GM12801 (cell line): ENCODE results near the gene ADAM30.

Source experiments
- TF ChIP-seq, protein P1 (sequence below): IDR thresholded peaks from one replicate; pipeline ENCODE4 v1.5.1; 2011; ENCODE audit warnings: control low read depth; ENCODE audit not compliant: insufficient read length; ENCODE audit errors: extremely low read depth

The ADAM30 gene

DNA sequence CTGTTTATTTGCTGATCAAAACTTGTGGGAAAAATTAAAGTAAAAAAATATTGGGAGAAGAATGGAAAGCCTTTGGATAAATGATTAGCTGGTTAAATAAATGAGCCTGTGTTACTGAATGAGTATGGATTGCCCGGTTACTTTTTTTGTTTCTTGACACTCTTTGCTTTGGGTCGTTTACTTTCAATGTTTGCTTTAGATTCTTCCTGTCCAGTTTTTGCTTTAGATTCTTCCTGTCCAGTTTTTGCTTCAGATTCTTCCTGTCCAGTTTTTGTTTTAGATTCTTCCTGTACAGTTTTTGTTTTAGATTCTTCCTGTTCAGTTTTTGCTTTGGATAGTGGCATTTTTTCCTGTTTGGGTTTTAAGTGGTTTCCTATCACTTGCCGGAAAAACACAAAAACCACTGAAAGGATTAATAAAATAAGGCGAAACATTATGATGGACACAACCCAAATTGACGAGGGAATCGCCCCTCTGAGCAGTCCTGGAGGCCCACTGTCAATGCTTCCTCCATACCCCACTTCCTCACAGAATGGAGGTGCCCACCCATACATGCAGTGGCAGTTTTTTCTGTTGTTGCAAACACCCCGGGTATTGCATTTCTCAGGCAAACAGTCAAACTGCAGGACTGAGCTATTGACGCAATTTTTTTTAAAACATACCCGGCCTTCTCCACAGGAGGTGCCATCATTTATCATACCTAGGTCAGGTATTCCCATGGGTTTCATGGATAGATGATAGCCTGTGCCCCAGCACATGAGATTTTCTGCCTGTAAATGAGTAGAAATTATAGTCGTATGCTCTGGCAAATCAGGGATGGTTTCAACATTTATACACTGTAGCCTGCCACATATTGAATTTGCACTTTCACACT lies 2.3 kb downstream of the ADAM30 start:
- TF ChIP-seq, protein P1, sequence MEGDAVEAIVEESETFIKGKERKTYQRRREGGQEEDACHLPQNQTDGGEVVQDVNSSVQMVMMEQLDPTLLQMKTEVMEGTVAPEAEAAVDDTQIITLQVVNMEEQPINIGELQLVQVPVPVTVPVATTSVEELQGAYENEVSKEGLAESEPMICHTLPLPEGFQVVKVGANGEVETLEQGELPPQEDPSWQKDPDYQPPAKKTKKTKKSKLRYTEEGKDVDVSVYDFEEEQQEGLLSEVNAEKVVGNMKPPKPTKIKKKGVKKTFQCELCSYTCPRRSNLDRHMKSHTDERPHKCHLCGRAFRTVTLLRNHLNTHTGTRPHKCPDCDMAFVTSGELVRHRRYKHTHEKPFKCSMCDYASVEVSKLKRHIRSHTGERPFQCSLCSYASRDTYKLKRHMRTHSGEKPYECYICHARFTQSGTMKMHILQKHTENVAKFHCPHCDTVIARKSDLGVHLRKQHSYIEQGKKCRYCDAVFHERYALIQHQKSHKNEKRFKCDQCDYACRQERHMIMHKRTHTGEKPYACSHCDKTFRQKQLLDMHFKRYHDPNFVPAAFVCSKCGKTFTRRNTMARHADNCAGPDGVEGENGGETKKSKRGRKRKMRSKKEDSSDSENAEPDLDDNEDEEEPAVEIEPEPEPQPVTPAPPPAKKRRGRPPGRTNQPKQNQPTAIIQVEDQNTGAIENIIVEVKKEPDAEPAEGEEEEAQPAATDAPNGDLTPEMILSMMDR = no peak

DNA sequence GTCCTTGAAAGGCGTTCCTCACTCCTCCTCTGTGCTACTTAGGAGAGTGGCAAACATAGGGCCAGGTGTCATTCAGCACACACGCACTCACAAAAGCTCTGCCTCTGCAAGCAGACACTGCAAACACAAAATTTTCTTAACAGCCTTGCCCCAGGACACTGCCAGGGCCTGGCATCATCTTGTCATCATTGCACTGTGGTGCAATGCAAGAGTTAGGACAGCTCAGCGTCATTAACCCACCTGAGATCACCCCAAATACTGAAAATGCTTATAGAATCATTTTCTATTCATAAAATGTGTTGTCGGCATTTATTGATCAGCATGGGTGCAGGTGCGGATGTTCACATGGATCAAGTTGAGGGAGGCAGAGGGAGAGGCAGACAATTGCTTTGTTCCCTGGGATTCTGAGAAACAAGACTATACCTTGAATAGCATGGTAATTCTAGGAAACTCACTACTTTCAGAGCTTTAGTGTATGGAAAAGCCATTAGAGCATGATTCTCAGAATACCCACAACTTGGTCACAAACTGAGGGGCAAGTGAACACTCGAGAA lies 3.0 kb downstream of the ADAM30 start:
- TF ChIP-seq, protein P1 = no peak

GRCh38 chr1:119891386-119891785 lies 4.9 kb downstream of the ADAM30 start:
- TF ChIP-seq, protein P1 = no peak

DNA sequence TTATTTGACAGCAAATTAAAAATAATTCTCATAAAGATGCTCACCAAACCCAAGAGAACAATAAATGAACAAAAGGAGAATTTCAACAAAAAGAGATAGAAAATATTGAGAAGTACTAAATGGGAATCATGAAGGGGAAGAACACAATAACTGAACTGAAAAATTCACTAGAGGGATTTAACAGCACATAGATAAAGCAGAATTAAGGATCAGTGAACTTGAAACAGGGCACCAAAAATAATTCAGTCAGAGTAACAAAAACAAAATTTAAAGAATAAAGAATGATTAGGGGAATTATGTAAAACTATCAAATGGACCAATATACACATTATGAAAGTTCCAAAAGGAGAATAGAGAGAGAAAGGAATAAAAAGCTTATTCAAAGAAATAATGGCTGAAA lies 7.8 kb downstream of the ADAM30 start:
- TF ChIP-seq, protein P1 = no peak

- TF ChIP-seq, protein P1 = no peak
Observed at GRCh38 chr1:119887427-119887826, 8.9 kb downstream of the ADAM30 start.

DNA sequence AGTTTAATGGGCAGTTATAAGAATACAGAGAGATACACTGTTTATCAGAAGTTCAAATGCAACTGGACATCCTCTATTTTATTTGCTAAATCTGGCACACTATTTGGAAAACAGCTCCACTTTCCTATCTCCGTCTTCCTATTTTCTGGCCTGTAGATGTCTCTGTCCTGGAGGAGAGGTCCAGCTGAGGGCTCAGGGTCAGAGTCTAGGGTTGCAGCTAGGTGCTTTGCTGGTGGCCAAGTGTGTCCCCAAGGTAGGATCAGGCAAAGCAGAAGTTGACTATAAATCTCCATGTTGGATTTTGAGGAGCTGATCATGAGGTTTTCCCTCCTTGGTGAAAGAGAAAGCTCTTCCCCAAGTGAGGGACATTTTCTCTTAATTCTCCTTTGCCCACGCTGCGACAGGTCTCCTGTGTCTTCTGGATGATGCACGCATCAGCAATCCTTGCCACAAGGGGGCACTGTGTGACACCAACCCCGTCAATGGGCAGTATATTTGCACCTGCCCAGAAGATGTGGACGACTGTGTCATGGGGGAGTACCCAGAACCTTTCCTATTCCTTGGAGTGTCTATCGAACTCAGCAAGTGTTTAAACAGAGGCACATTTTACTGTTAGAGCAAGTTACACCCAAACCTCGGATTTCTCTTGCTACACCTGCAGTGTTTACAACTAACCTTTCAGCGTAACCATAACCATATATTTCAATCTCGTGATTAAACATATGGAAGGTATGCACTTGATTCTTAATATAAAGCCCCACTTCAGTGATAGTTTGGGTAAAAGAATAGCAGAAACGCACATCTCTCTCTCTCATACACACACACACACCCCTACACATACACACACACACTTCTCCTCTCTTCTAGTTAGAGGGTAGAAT lies 10.2 kb downstream of the ADAM30 start:
- TF ChIP-seq, protein P1 = no peak

GRCh38 chr1:119884711-119885110 lies 11.6 kb downstream of the ADAM30 start:
- TF ChIP-seq, protein P1 = no peak
